Measurements from ENCODE around the gene PUS10. TPM values are rescaled to one million over a fixed set of nuclear protein-coding genes. Genes with fewer than 3 reads are reported as not detected.

The PUS10 gene
- total and polyA plus RNA-seq, 3 experiments from 2014 or later, result 2.8 to 10.5 (median 10.0) TPM

DNA sequence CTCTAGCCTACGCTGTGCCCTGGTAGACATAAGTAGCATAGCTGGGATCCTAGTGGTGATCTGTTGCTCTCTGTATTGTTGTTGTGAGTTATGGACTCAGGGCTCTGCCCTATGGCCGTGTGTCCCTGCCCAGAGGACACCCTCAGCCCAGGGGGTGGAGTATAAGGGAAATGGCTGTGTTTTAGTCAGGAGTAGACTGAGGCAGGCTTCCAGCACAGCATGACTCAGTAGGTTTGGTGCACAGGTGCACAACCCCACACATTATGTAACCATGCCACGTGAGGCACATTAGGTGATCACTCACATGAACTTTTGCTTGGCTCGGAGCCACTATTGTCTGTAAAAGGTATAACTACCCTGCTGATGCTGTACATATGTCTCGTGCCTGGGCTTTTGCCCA is 60.4 kb downstream of the PUS10 start:
- H3K27ac ChIP-seq (ENCODE audit: low read depth, low read length), result no peak overlapping the region
- H3K36me3 ChIP-seq (ENCODE audit: insufficient read depth, low read length), result no peaks in the 10 kb centered on the region
- no peak overlapping the region for H3K4me3 ChIP-seq (ENCODE audit: low read length)
- ChIA-PET CTCF (no interaction called here), POLR2A (no interaction called here)
- Mint-ChIP-seq H3K9me3 (no peaks in the 10 kb centered on the region), H3K4me1 (peaks cover 9 to 19% (median 15%) of the 10 kb centered on the region in 3 donors), H3K4me3 (peak overlapping the region in 1 of 7 donors; percentile 70), H3K27ac (peak overlapping the region in 1 of 8 donors; percentile 63), H3K36me3 (peaks cover 13 to 32% (median 16%) of the 10 kb centered on the region in 3 donors), H3K27me3 (no peaks in the 10 kb centered on the region)
- no peak for DNase-seq
- no peaks in the 10 kb centered on the region for H3K27me3 ChIP-seq (ENCODE audit: insufficient read depth, low read length, poor library complexity, severe bottlenecking)
- no peaks in the 10 kb centered on the region for H3K9me3 ChIP-seq (ENCODE audit: low read length)
- no peaks in the 10 kb centered on the region for H3K4me1 ChIP-seq (ENCODE audit: insufficient read depth, low read length)

DNA sequence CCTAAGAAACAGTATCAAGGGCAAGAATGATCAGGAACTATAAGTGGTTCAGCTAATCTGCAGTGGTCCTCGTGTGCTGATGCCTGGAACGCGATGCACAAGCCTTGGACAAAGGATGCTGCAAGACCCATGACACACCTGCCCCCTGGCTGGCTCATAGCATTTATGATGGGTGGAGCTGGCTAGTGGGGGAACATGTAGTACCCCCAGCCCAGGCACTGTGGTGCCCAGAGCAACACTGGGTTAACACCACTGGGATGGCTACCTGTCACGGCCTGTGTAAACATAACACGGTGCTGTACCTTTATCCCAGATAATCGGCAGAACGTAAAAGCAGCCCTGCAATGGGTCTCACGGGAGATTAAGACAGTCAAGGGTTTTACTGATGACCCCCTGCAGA is 60.8 kb downstream of the PUS10 start:
- Mint-ChIP-seq H3K9me3 (no peaks in the 10 kb centered on the region), H3K4me1 (peaks cover 9 to 19% (median 15%) of the 10 kb centered on the region in 3 donors), H3K36me3 (peaks cover 12 to 31% (median 16%) of the 10 kb centered on the region in 3 donors), H3K27ac (peak overlapping the region in 1 of 8 donors; percentile 63), H3K27me3 (no peaks in the 10 kb centered on the region), H3K4me3 (no peak overlapping the region)
- H3K27me3 ChIP-seq (ENCODE audit: insufficient read depth, low read length, poor library complexity, severe bottlenecking), result no peaks in the 10 kb centered on the region
- H3K36me3 ChIP-seq (ENCODE audit: insufficient read depth, low read length), result no peaks in the 10 kb centered on the region
- ChIA-PET POLR2A (interaction anchor here (0.7 kb wide), 1 partner anchor 73 kb away, joined by 4 read pairs; no protein-coding TSS in a partner anchor), CTCF (no interaction called here)
- no peaks in the 10 kb centered on the region for H3K4me1 ChIP-seq (ENCODE audit: insufficient read depth, low read length)
- H3K9me3 ChIP-seq (ENCODE audit: low read length), result no peaks in the 10 kb centered on the region
- no peak for DNase-seq
- no peak overlapping the region for H3K27ac ChIP-seq (ENCODE audit: low read depth, low read length)
- no peak overlapping the region for H3K4me3 ChIP-seq (ENCODE audit: low read length)

DNA sequence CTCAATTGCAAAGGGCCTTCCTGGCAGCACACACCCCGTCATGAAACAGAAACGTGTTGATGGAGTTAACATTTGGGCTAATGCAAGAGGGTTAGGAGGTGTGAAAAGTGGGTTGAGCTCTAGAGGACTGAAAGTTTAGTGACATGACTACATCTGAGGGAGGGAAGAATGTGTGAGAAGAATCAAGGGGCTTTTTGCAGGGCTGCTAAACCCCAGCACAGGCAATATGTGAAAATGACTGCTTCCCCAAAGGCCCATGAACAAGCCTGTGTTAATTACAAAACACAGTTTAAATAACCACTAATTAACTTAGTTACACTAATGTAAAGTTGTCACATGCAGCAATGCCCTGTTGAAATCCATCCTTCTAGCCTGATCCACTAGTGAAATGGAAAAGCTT is 63.9 kb downstream of the PUS10 start:
- CTCF ChIA-PET, result interaction anchor here (0.8 kb wide), 1 partner anchor 11 kb away, joined by 3 read pairs; no protein-coding TSS in a partner anchor
- peaks cover 2% of the 10 kb centered on the region for H3K4me1 ChIP-seq (ENCODE audit: insufficient read depth, low read length)
- POLR2A ChIA-PET, result no interaction called here
- H3K36me3 ChIP-seq (ENCODE audit: insufficient read depth, low read length), result no peaks in the 10 kb centered on the region
- peak in 3 of 5 donors; percentile 9 to 56 (median 46) for DNase-seq
- H3K4me1 Mint-ChIP-seq, result peaks cover 16 to 35% (median 29%) of the 10 kb centered on the region in 3 donors
- no peaks in the 10 kb centered on the region for H3K9me3 Mint-ChIP-seq
- H3K4me3 ChIP-seq (ENCODE audit: low read length), result no peak overlapping the region
- peaks cover 12 to 27% (median 14%) of the 10 kb centered on the region in 3 donors for H3K36me3 Mint-ChIP-seq
- no peak overlapping the region for H3K4me3 Mint-ChIP-seq
- no peaks in the 10 kb centered on the region for H3K27me3 ChIP-seq (ENCODE audit: insufficient read depth, low read length, poor library complexity, severe bottlenecking)
- no peak overlapping the region for H3K27ac ChIP-seq (ENCODE audit: low read depth, low read length)
- peak overlapping the region in 6 of 8 donors; percentile 5 to 84 (median 42) for H3K27ac Mint-ChIP-seq
- H3K9me3 ChIP-seq (ENCODE audit: low read length), result no peaks in the 10 kb centered on the region
- no peaks in the 10 kb centered on the region for H3K27me3 Mint-ChIP-seq

DNA sequence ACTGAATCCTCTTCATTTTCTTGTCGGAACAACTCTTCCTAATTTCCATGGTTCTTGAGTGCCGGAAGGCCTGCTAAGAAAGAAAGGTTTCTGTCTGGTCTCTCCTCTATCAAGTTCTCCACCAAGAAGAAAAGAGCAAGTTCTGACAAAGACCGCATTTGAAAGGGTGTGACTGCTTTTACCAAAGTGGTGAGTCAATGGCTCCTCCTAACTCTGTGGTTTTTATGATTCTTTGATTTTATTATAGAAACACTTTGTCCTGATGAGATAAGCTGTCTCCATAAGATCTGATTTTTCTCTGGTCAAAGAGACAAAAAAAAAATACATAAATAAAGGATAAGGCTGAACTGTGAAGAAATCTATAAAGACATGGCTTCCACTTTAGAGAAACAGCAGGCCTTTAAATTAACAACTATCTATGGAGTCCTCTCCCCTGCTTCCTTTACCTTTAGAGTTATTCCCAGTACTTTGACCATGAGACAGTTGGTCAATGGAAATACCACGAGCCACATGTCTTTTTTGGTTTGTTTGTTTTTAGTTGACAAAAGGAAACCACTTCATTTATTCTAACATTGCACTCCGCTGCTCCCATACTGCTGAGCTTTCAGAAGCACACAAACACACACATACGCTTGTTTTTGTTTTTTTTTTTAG is 69.0 kb downstream of the PUS10 start:
- Mint-ChIP-seq H3K27ac (peak overlapping the region in 5 of 8 donors; percentile 4 to 68 (median 31)), H3K27me3 (no peaks in the 10 kb centered on the region), H3K36me3 (peaks cover 13 to 16% (median 16%) of the 10 kb centered on the region in 3 donors), H3K4me1 (peaks cover 22 to 41% (median 33%) of the 10 kb centered on the region in 3 donors), H3K4me3 (peak overlapping the region in 1 of 7 donors; percentile 18), H3K9me3 (no peaks in the 10 kb centered on the region)
- DNase-seq, result peak in 2 of 5 donors; percentile 13 to 23
- ChIA-PET CTCF (no interaction called here), POLR2A (no interaction called here)
- peaks cover 11% of the 10 kb centered on the region for H3K4me1 ChIP-seq (ENCODE audit: insufficient read depth, low read length)
- H3K27ac ChIP-seq (ENCODE audit: low read depth, low read length), result no peak overlapping the region
- no peak overlapping the region for H3K4me3 ChIP-seq (ENCODE audit: low read length)
- no peaks in the 10 kb centered on the region for H3K9me3 ChIP-seq (ENCODE audit: low read length)
- no peaks in the 10 kb centered on the region for H3K27me3 ChIP-seq (ENCODE audit: insufficient read depth, low read length, poor library complexity, severe bottlenecking)
- no peaks in the 10 kb centered on the region for H3K36me3 ChIP-seq (ENCODE audit: insufficient read depth, low read length)

DNA sequence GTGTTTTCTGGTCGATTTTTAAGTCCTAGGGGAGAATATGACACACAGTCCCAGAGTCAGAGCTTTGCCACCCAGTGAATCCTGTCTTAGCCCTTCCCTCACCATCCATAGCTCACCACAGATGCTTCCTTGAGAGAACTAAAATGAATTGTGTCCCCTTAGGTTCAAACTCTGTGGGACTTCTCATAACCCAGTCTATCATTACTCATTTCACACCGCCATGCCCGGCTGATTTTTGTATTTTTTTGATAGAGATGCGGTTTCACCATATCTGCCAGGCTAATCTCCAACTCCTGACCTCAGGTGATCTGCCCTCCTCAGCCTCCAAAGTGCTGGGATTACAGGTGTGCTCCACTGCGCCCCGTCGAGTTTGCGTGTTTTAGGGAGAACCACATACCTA is 69.9 kb downstream of the PUS10 start:
- POLR2A ChIA-PET, result no interaction called here
- CTCF ChIA-PET, result interaction anchor here (0.7 kb wide), 1 partner anchor 11 kb away, joined by 3 read pairs; no protein-coding TSS in a partner anchor
- peak overlapping the region in 2 of 7 donors; percentile 16 to 63 for H3K4me3 Mint-ChIP-seq
- peaks cover 18 to 34% (median 28%) of the 10 kb centered on the region in 3 donors for H3K4me1 Mint-ChIP-seq
- no peaks in the 10 kb centered on the region for H3K9me3 Mint-ChIP-seq
- H3K4me3 ChIP-seq (ENCODE audit: low read length), result no peak overlapping the region
- H3K4me1 ChIP-seq (ENCODE audit: insufficient read depth, low read length), result peaks cover 11% of the 10 kb centered on the region
- no peaks in the 10 kb centered on the region for H3K27me3 ChIP-seq (ENCODE audit: insufficient read depth, low read length, poor library complexity, severe bottlenecking)
- H3K9me3 ChIP-seq (ENCODE audit: low read length), result no peaks in the 10 kb centered on the region
- H3K27ac ChIP-seq (ENCODE audit: low read depth, low read length), result no peak overlapping the region
- peak overlapping the region in 2 of 8 donors; percentile 17 to 45 for H3K27ac Mint-ChIP-seq
- H3K36me3 ChIP-seq (ENCODE audit: insufficient read depth, low read length), result no peaks in the 10 kb centered on the region
- DNase-seq, result no peak
- H3K27me3 Mint-ChIP-seq, result no peaks in the 10 kb centered on the region
- peaks cover 7 to 12% (median 9%) of the 10 kb centered on the region in 3 donors for H3K36me3 Mint-ChIP-seq

DNA sequence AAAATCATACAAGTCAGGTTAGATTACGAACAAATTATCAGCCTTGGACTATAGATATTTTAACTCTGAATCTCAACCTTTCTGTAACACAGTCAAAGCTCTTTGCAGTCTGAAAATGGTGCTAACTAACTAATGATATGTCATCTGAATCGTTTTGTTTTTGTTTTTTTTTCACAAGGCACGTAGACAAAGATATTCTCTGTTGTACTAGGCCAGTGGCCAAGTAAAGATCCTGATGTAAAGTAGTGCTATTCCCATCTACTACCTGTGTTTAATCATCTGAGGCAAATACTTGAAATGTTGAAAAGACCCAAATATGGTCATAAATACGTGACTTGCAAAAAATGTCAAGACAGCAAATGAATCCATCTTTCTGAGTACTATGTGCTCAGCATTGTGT is 71.0 kb downstream of the PUS10 start:
- ChIA-PET POLR2A (interaction anchor here (0.5 kb wide), 1 partner anchor 17 kb away, joined by 3 read pairs; no protein-coding TSS in a partner anchor), CTCF (interaction anchor here (1.3 kb wide), 1 partner anchor 51 kb away, joined by 3 read pairs; no protein-coding TSS in a partner anchor)
- H3K27ac ChIP-seq (ENCODE audit: low read depth, low read length), result no peak overlapping the region
- H3K4me3 Mint-ChIP-seq, result no peak overlapping the region
- no peaks in the 10 kb centered on the region for H3K27me3 Mint-ChIP-seq
- no peaks in the 10 kb centered on the region for H3K9me3 Mint-ChIP-seq
- H3K4me1 ChIP-seq (ENCODE audit: insufficient read depth, low read length), result peaks cover 11% of the 10 kb centered on the region
- no peaks in the 10 kb centered on the region for H3K36me3 ChIP-seq (ENCODE audit: insufficient read depth, low read length)
- no peaks in the 10 kb centered on the region for H3K9me3 ChIP-seq (ENCODE audit: low read length)
- peaks cover 18 to 32% (median 28%) of the 10 kb centered on the region in 3 donors for H3K4me1 Mint-ChIP-seq
- peaks cover 7 to 12% (median 10%) of the 10 kb centered on the region in 3 donors for H3K36me3 Mint-ChIP-seq
- H3K4me3 ChIP-seq (ENCODE audit: low read length), result no peak overlapping the region
- no peaks in the 10 kb centered on the region for H3K27me3 ChIP-seq (ENCODE audit: insufficient read depth, low read length, poor library complexity, severe bottlenecking)
- H3K27ac Mint-ChIP-seq, result no peak overlapping the region
- no peak for DNase-seq

DNA sequence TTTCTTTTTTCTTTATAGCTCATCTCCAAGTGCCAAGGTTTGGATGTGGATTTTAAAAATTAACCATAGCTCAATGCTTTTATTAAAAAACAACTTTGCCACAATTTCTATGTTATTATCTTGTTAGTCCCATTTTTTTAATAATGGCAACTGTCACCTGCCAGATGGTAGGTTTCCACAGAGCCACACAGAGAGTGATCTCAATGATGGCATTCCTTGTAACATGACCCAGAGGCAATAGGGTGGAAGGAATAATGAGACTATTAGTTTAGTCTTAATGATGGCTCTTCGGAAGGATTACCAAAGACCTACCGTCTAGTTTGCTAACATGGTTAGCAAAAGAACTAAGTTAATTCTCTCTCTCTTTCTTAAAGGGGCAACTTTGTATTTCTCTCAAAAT is 72.7 kb downstream of the PUS10 start:
- DNase-seq, result no peak
- CTCF ChIA-PET, result no interaction called here
- no peaks in the 10 kb centered on the region for H3K9me3 ChIP-seq (ENCODE audit: low read length)
- POLR2A ChIA-PET, result interaction anchor here (0.5 to 1.1 kb wide), 2 partner anchors 11 to 12 kb away, joined by 3 read pairs; no protein-coding TSS in a partner anchor
- no peaks in the 10 kb centered on the region for H3K9me3 Mint-ChIP-seq
- peaks cover 7 to 13% (median 10%) of the 10 kb centered on the region in 3 donors for H3K36me3 Mint-ChIP-seq
- no peaks in the 10 kb centered on the region for H3K27me3 Mint-ChIP-seq
- H3K4me3 ChIP-seq (ENCODE audit: low read length), result no peak overlapping the region
- H3K27me3 ChIP-seq (ENCODE audit: insufficient read depth, low read length, poor library complexity, severe bottlenecking), result no peaks in the 10 kb centered on the region
- H3K4me3 Mint-ChIP-seq, result no peak overlapping the region
- H3K4me1 Mint-ChIP-seq, result peaks cover 17 to 28% (median 23%) of the 10 kb centered on the region in 3 donors
- peaks cover 11% of the 10 kb centered on the region for H3K4me1 ChIP-seq (ENCODE audit: insufficient read depth, low read length)
- no peak overlapping the region for H3K27ac ChIP-seq (ENCODE audit: low read depth, low read length)
- no peak overlapping the region for H3K27ac Mint-ChIP-seq
- H3K36me3 ChIP-seq (ENCODE audit: insufficient read depth, low read length), result no peaks in the 10 kb centered on the region

DNA sequence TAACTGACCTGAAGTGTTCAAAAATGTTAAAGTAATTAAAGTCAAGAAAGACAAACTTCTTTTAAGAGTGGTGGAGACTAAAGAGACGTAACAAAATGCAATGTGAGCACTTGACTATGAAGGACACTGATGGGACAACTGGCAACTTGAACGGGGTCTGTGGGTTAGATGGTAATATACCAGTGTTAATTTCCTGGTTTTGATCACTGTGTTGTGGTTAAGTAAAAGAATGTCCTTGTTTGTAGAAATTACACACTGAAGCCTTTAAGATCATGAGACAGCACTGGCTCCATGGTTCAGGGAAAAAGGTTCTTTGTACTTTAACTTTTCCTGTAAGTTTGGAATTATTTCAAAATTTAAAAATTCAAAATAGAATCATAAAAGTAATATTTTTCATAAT is 78.4 kb downstream of the PUS10 start:
- Mint-ChIP-seq H3K36me3 (peaks cover 0 to 34% (median 19%) of the 10 kb centered on the region in 3 donors), H3K27me3 (no peaks in the 10 kb centered on the region), H3K27ac (no peak overlapping the region), H3K4me3 (no peak overlapping the region), H3K4me1 (peaks cover 19 to 29% (median 23%) of the 10 kb centered on the region in 3 donors), H3K9me3 (no peaks in the 10 kb centered on the region)
- no peak overlapping the region for H3K27ac ChIP-seq (ENCODE audit: low read depth, low read length)
- no peaks in the 10 kb centered on the region for H3K36me3 ChIP-seq (ENCODE audit: insufficient read depth, low read length)
- H3K4me3 ChIP-seq (ENCODE audit: low read length), result no peak overlapping the region
- no peaks in the 10 kb centered on the region for H3K4me1 ChIP-seq (ENCODE audit: insufficient read depth, low read length)
- DNase-seq, result no peak
- CTCF ChIA-PET, result no interaction called here
- no peaks in the 10 kb centered on the region for H3K9me3 ChIP-seq (ENCODE audit: low read length)
- POLR2A ChIA-PET, result no interaction called here
- H3K27me3 ChIP-seq (ENCODE audit: insufficient read depth, low read length, poor library complexity, severe bottlenecking), result no peaks in the 10 kb centered on the region

All from CD8-positive, alpha-beta memory T cell (primary cell).